KOPT-K1 (cell line): ENCODE measurements around the gene SNRNP48.

Source experiments
- H3K27ac ChIP-seq: fragments of 200-600 bp; sonication (generic); 2 replicates; pipeline ENCODE4 v1.5.1; 2016; ENCODE audit warnings: antibody characterized with exemption, mild to moderate bottlenecking, low read depth, low read length; ENCODE audit not compliant: poor library complexity, severe bottlenecking
- H3K36me3 ChIP-seq: fragments of 200-600 bp; sonication (generic); 2 replicates; pipeline ENCODE4 v1.5.1; 2017; ENCODE audit warnings: antibody characterized with exemption, mild to moderate bottlenecking, low read length, moderate library complexity; ENCODE audit not compliant: insufficient read depth
- H3K9me3 ChIP-seq: fragments of 200-600 bp; sonication (generic); 2 replicates; pipeline ENCODE4 v1.5.1; 2017; ENCODE audit warnings: antibody characterized with exemption, low read length, mild to moderate bottlenecking; ENCODE audit not compliant: insufficient read depth, poor library complexity, severe bottlenecking

SNRNP48 gene

GRCh38 chr6:7554533-7555275 lies 35.3 kb upstream of the SNRNP48 start:
- Histone ChIP-seq H3K27ac (no peak overlapping the region), H3K9me3 (no peaks in the 10 kb centered on the region), H3K36me3 (no peaks in the 10 kb centered on the region)

GRCh38 chr6:7555671-7556070 lies 34.3 kb upstream of the SNRNP48 start:
- Histone ChIP-seq H3K27ac (no peak overlapping the region), H3K36me3 (no peaks in the 10 kb centered on the region), H3K9me3 (no peaks in the 10 kb centered on the region)

GRCh38 chr6:7556394-7557106 lies 33.4 kb upstream of the SNRNP48 start:
- Histone ChIP-seq H3K9me3 (no peaks in the 10 kb centered on the region), H3K27ac (no peak overlapping the region), H3K36me3 (no peaks in the 10 kb centered on the region)

- no peaks in the 10 kb centered on the region for H3K9me3 ChIP-seq
- no peaks in the 10 kb centered on the region for H3K36me3 ChIP-seq
- no peak overlapping the region for H3K27ac ChIP-seq
Measured at GRCh38 chr6:7557652-7558051, 32.3 kb upstream of the SNRNP48 start.

- Histone ChIP-seq H3K27ac (no peak overlapping the region), H3K9me3 (no peaks in the 10 kb centered on the region), H3K36me3 (no peaks in the 10 kb centered on the region)
Measured at GRCh38 chr6:7558781-7559180, 31.2 kb upstream of the SNRNP48 start.

GRCh38 chr6:7559196-7559595 lies 30.8 kb upstream of the SNRNP48 start:
- no peak overlapping the region for H3K27ac ChIP-seq
- H3K9me3 ChIP-seq = no peaks in the 10 kb centered on the region

GRCh38 chr6:7559651-7560385 lies 30.2 kb upstream of the SNRNP48 start:
- H3K36me3 ChIP-seq = no peaks in the 10 kb centered on the region
- no peaks in the 10 kb centered on the region for H3K9me3 ChIP-seq
- no peak overlapping the region for H3K27ac ChIP-seq

More at GRCh38 chr6:7559196-7559595, 30.8 kb upstream of the SNRNP48 start:
- no peaks in the 10 kb centered on the region for H3K36me3 ChIP-seq

GRCh38 chr6:7561153-7561964 lies 28.6 kb upstream of the SNRNP48 start:
- Histone ChIP-seq H3K27ac (no peak overlapping the region), H3K36me3 (no peaks in the 10 kb centered on the region), H3K9me3 (no peaks in the 10 kb centered on the region)

- Histone ChIP-seq H3K9me3 (no peaks in the 10 kb centered on the region), H3K36me3 (no peaks in the 10 kb centered on the region), H3K27ac (no peak overlapping the region)
Measured at GRCh38 chr6:7562769-7563168, 27.2 kb upstream of the SNRNP48 start.

GRCh38 chr6:7566107-7566506 lies 23.9 kb upstream of the SNRNP48 start:
- H3K9me3 ChIP-seq = no peaks in the 10 kb centered on the region
- no peak overlapping the region for H3K27ac ChIP-seq
- no peaks in the 10 kb centered on the region for H3K36me3 ChIP-seq

GRCh38 chr6:7566617-7567173 lies 23.3 kb upstream of the SNRNP48 start:
- H3K9me3 ChIP-seq = no peaks in the 10 kb centered on the region
- no peak overlapping the region for H3K27ac ChIP-seq
- no peaks in the 10 kb centered on the region for H3K36me3 ChIP-seq

GRCh38 chr6:7568021-7568420 lies 22.0 kb upstream of the SNRNP48 start:
- Histone ChIP-seq H3K9me3 (no peaks in the 10 kb centered on the region), H3K36me3 (no peaks in the 10 kb centered on the region), H3K27ac (no peak overlapping the region)

- H3K36me3 ChIP-seq = no peaks in the 10 kb centered on the region
- no peaks in the 10 kb centered on the region for H3K9me3 ChIP-seq
- H3K27ac ChIP-seq = no peak overlapping the region
Measured at GRCh38 chr6:7569082-7569481, 20.9 kb upstream of the SNRNP48 start.

- H3K9me3 ChIP-seq = no peaks in the 10 kb centered on the region
- H3K27ac ChIP-seq = no peak overlapping the region
- H3K36me3 ChIP-seq = no peaks in the 10 kb centered on the region
Measured at GRCh38 chr6:7572213-7572943, 17.6 kb upstream of the SNRNP48 start.
